ENCODE measurements around the gene FLRT3. TPM values are rescaled to one million over a fixed set of nuclear protein-coding genes. Genes with fewer than 3 reads are reported as not detected.

Gene FLRT3
- total and polyA plus RNA-seq, 10 of the 15 experiments (the other 5 are each of a cell fraction or from before 2014, with no cell fraction given): 0.06 to 1.9 (median 0.29) TPM

- WGBS (ENCODE audit: insufficient coverage, insufficient replicate concordance, low lambda C conversion rate, missing lambda C conversion rate): 2% methylated on average over 4 of the region's 4 CpGs
- in situ Hi-C loops (cut with MboI) (loop anchor here (25.0 kb wide), 1 partner anchor 1320 kb away; no protein-coding TSS in a partner anchor), intact Hi-C loops (cut with micrococcal nuclease; ENCODE audit: unreplicated experiment) (loop anchor here (5.0 kb wide), 1 partner anchor 60 kb away; no protein-coding TSS in a partner anchor)
- no peak overlapping the region for H3K4me3 ChIP-seq
- no peaks in the 10 kb centered on the region for H3K27me3 ChIP-seq (replicated peaks in 1 of 2; ENCODE audit: control insufficient read depth in 2 of 2, insufficient read depth in 2 of 2, low read length in 1 of 2)
- ATAC-seq: no peak
- CTCF ChIA-PET: no interaction called here
- H4K20me1 ChIP-seq (ENCODE audit: control insufficient read depth, insufficient read depth): no peaks in the 10 kb centered on the region
- no peak overlapping the region for H3K4me2 ChIP-seq (ENCODE audit: control insufficient read depth, insufficient read depth)
- no TSS peak for BruUV-seq (replicated peaks)
- no peak for DNase-seq (ENCODE audit: low read depth, low spot score)
- SMC1A ChIA-PET (ENCODE audit: uncharacterized antibody, unreplicated experiment): no interaction called here
- H3K79me2 ChIP-seq (ENCODE audit: control insufficient read depth, insufficient read depth, low read length): no peaks in the 10 kb centered on the region
- no peaks in the 10 kb centered on the region for H3K9me3 ChIP-seq (replicated peaks; ENCODE audit: control insufficient read depth, insufficient read depth, low read length)
- no peak overlapping the region for H3K27ac ChIP-seq (ENCODE audit: control insufficient read depth, insufficient read depth)
- H3K36me3 ChIP-seq (ENCODE audit: control insufficient read depth in 2 of 2, insufficient read depth in 2 of 2, low read length in 1 of 2): no peaks in the 10 kb centered on the region
- RAD21 ChIA-PET (ENCODE audit: unreplicated experiment): no interaction called here
- no peak for FAIRE-seq
- POLR2A ChIA-PET: interaction anchor here (0.6 kb wide), 1 partner anchor 15 kb away, joined by 3 read pairs; no protein-coding TSS in a partner anchor
- no peak overlapping the region for H2AFZ ChIP-seq (ENCODE audit: control insufficient read depth, low read depth, low read length)
- no peak overlapping the region for H3K9ac ChIP-seq (ENCODE audit: control insufficient read depth, insufficient read depth, low read length)
- no peaks in the 10 kb centered on the region for H3K4me1 ChIP-seq (ENCODE audit: control insufficient read depth, insufficient read depth, low read length)
- TF ChIP-seq, protein P1, sequence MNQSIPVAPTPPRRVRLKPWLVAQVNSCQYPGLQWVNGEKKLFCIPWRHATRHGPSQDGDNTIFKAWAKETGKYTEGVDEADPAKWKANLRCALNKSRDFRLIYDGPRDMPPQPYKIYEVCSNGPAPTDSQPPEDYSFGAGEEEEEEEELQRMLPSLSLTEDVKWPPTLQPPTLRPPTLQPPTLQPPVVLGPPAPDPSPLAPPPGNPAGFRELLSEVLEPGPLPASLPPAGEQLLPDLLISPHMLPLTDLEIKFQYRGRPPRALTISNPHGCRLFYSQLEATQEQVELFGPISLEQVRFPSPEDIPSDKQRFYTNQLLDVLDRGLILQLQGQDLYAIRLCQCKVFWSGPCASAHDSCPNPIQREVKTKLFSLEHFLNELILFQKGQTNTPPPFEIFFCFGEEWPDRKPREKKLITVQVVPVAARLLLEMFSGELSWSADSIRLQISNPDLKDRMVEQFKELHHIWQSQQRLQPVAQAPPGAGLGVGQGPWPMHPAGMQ (IDR thresholded peaks at IDR 0.05; ENCODE audit: borderline replicate concordance): no peak
- TF ChIP-seq SREBF1 (IDR thresholded peaks at IDR 0.05; ENCODE audit: low read length) (no peak), SP1 (IDR thresholded peaks at IDR 0.05; ENCODE audit: low read depth, low read length) (no peak), SIX5 (IDR thresholded peaks at IDR 0.05; ENCODE audit: low read depth, low read length, severe bottlenecking) (no peak), SPI1 (IDR thresholded peaks at IDR 0.05; ENCODE audit: borderline replicate concordance, insufficient read depth, low read depth, low read length) (no peak), RELA (IDR thresholded peaks at IDR 0.05; ENCODE audit: borderline replicate concordance, partially characterized antibody) (no peak), ZSCAN29 (IDR thresholded peaks at IDR 0.05) (no peak), FOXK2 (IDR thresholded peaks at IDR 0.05) (no peak), CBX3 (IDR thresholded peaks at IDR 0.05; ENCODE audit: borderline replicate concordance, low read depth) (no peak), ZBED1 (IDR thresholded peaks at IDR 0.05; ENCODE audit: borderline replicate concordance) (no peak), POLR2A (IDR thresholded peaks at IDR 0.05; ENCODE audit: low read depth, low read length) (no peak), USF2 (IDR thresholded peaks at IDR 0.05; ENCODE audit: borderline replicate concordance, low read depth, low read length) (no peak), ZZZ3 (IDR thresholded peaks at IDR 0.05; ENCODE audit: control insufficient read depth, insufficient read length, low read depth) (no peak), ESRRA (IDR thresholded peaks at IDR 0.05; ENCODE audit: low read length) (no peak), WRNIP1 (IDR thresholded peaks at IDR 0.05; ENCODE audit: borderline replicate concordance, low read depth, low read length) (no peak), ATF7 (IDR thresholded peaks at IDR 0.05; ENCODE audit: low read depth) (no peak)
- TF ChIP-seq, protein P2, sequence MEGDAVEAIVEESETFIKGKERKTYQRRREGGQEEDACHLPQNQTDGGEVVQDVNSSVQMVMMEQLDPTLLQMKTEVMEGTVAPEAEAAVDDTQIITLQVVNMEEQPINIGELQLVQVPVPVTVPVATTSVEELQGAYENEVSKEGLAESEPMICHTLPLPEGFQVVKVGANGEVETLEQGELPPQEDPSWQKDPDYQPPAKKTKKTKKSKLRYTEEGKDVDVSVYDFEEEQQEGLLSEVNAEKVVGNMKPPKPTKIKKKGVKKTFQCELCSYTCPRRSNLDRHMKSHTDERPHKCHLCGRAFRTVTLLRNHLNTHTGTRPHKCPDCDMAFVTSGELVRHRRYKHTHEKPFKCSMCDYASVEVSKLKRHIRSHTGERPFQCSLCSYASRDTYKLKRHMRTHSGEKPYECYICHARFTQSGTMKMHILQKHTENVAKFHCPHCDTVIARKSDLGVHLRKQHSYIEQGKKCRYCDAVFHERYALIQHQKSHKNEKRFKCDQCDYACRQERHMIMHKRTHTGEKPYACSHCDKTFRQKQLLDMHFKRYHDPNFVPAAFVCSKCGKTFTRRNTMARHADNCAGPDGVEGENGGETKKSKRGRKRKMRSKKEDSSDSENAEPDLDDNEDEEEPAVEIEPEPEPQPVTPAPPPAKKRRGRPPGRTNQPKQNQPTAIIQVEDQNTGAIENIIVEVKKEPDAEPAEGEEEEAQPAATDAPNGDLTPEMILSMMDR (IDR thresholded peaks at IDR 0.05 in 2 of 3, conservative IDR thresholded peaks at IDR 0.05 in 1 of 3; ENCODE audit: control insufficient read depth in 2 of 3, extremely low read depth in 1 of 3, insufficient read depth in 1 of 3, low read depth in 3 of 3, low read length in 3 of 3): no peak
- TF ChIP-seq, protein P3, sequence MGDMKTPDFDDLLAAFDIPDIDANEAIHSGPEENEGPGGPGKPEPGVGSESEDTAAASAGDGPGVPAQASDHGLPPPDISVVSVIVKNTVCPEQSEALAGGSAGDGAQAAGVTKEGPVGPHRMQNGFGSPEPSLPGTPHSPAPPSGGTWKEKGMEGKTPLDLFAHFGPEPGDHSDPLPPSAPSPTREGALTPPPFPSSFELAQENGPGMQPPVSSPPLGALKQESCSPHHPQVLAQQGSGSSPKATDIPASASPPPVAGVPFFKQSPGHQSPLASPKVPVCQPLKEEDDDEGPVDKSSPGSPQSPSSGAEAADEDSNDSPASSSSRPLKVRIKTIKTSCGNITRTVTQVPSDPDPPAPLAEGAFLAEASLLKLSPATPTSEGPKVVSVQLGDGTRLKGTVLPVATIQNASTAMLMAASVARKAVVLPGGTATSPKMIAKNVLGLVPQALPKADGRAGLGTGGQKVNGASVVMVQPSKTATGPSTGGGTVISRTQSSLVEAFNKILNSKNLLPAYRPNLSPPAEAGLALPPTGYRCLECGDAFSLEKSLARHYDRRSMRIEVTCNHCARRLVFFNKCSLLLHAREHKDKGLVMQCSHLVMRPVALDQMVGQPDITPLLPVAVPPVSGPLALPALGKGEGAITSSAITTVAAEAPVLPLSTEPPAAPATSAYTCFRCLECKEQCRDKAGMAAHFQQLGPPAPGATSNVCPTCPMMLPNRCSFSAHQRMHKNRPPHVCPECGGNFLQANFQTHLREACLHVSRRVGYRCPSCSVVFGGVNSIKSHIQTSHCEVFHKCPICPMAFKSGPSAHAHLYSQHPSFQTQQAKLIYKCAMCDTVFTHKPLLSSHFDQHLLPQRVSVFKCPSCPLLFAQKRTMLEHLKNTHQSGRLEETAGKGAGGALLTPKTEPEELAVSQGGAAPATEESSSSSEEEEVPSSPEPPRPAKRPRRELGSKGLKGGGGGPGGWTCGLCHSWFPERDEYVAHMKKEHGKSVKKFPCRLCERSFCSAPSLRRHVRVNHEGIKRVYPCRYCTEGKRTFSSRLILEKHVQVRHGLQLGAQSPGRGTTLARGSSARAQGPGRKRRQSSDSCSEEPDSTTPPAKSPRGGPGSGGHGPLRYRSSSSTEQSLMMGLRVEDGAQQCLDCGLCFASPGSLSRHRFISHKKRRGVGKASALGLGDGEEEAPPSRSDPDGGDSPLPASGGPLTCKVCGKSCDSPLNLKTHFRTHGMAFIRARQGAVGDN (IDR thresholded peaks at IDR 0.05): no peak
These were observed 4.4 kb upstream of the FLRT3 start for GRCh38 chr20:14341801-14342200.

All from GM12878 (cell line).